ENCODE results near the gene MBTD1.

MBTD1 gene

GRCh38 chr17:51245535-51245934 lies 14.3 kb downstream of the MBTD1 start:
- no peak overlapping the region for H3K4me3 ChIP-seq (ENCODE audit: low read depth in 1 of 2, low read length in 1 of 2)
- H3K36me3 ChIP-seq, result no peaks in the 10 kb centered on the region
- H3K27ac ChIP-seq, result no peak overlapping the region
- no peaks in the 10 kb centered on the region for H3K4me1 ChIP-seq (ENCODE audit: control insufficient read depth in 1 of 2, insufficient read depth in 1 of 2, low read depth in 1 of 2, low read length in 1 of 2)
- H3K9me3 ChIP-seq, result no peaks in the 10 kb centered on the region
- no peaks in the 10 kb centered on the region for H3K27me3 ChIP-seq
- TF ChIP-seq CTCF (IDR thresholded peaks at IDR 0.05), result no peak

- no peak overlapping the region for H3K4me3 ChIP-seq (ENCODE audit: low read depth in 1 of 2, low read length in 1 of 2)
- TF ChIP-seq CTCF (IDR thresholded peaks at IDR 0.05), result no peak
- H3K9me3 ChIP-seq, result no peaks in the 10 kb centered on the region
- no peaks in the 10 kb centered on the region for H3K27me3 ChIP-seq
- peaks cover under 1 to 7% of the 10 kb centered on the region in 2 experiments for H3K4me1 ChIP-seq (ENCODE audit: control insufficient read depth in 1 of 2, insufficient read depth in 1 of 2, low read depth in 1 of 2, low read length in 1 of 2)
- no peaks in the 10 kb centered on the region for H3K36me3 ChIP-seq
- H3K27ac ChIP-seq, result no peak overlapping the region
These were observed 15.8 kb downstream of the MBTD1 start for GRCh38 chr17:51244041-51244440.

DNA sequence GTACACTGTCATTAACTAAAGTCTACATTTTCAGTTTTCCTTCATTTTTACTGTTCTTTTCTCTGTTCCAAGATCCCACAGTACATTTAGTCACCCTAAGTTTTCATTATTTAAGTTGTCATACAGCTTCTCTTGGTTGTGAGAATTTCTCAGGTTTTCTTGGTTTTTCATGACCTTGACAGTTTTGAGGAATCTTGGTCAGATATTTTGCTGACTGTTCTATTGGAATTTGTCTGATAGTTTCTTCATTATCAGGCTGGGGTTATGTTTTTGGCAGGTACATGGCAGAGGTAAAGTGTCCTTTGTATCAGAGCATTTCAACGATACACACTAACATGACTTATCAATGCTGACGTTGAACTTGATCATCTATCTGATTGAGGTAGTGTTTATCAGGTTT lies 19.6 kb downstream of the MBTD1 start:
- Histone ChIP-seq H3K4me1 (ENCODE audit: control insufficient read depth in 1 of 2, insufficient read depth in 1 of 2, low read depth in 1 of 2, low read length in 1 of 2) (peaks cover 16 to 22% of the 10 kb centered on the region in 2 experiments), H3K36me3 (no peaks in the 10 kb centered on the region), H3K4me3 (ENCODE audit: low read depth in 1 of 2, low read length in 1 of 2) (no peak overlapping the region), H3K9me3 (no peaks in the 10 kb centered on the region), H3K27me3 (no peaks in the 10 kb centered on the region), H3K27ac (no peak overlapping the region)
- no peak for TF ChIP-seq CTCF (IDR thresholded peaks at IDR 0.05)

GRCh38 chr17:51238255-51238887 lies 21.5 kb downstream of the MBTD1 start:
- Histone ChIP-seq H3K27ac (peak overlapping the region; percentile 80), H3K36me3 (no peaks in the 10 kb centered on the region), H3K9me3 (no peaks in the 10 kb centered on the region), H3K27me3 (no peaks in the 10 kb centered on the region), H3K4me1 (ENCODE audit: control insufficient read depth in 1 of 2, insufficient read depth in 1 of 2, low read depth in 1 of 2, low read length in 1 of 2) (peaks cover 16 to 22% of the 10 kb centered on the region in 2 experiments), H3K4me3 (ENCODE audit: low read depth in 1 of 2, low read length in 1 of 2) (peak overlapping the region; percentile 16 to 35)
- peak; percentile 18 for TF ChIP-seq CTCF (IDR thresholded peaks at IDR 0.05)

GRCh38 chr17:51234162-51234561 lies 25.7 kb downstream of the MBTD1 start:
- Histone ChIP-seq H3K27me3 (no peaks in the 10 kb centered on the region), H3K27ac (no peak overlapping the region), H3K4me3 (ENCODE audit: low read depth in 1 of 2, low read length in 1 of 2) (no peak overlapping the region), H3K36me3 (no peaks in the 10 kb centered on the region), H3K9me3 (no peaks in the 10 kb centered on the region), H3K4me1 (ENCODE audit: control insufficient read depth in 1 of 2, insufficient read depth in 1 of 2, low read depth in 1 of 2, low read length in 1 of 2) (peaks cover 16 to 21% of the 10 kb centered on the region in 2 experiments)
- TF ChIP-seq CTCF (IDR thresholded peaks at IDR 0.05), result no peak

Data from neutrophil (primary cell).